ES-I3 (cell line): ENCODE data around the gene MRTFA.

Experiments
- H3K36me3 ChIP-seq: 2 replicates; pipeline ENCODE4 v1.6.1; 2013; ENCODE audit warnings: mild to moderate bottlenecking, low read length, control low read depth, moderate library complexity; ENCODE audit not compliant: insufficient read depth
- H3K4me1 ChIP-seq: 2 replicates; pipeline ENCODE4 v1.6.1; 2013; ENCODE audit warnings: mild to moderate bottlenecking, control low read depth, low read length; ENCODE audit not compliant: insufficient read depth
- H3K9ac ChIP-seq: 2 replicates; pipeline ENCODE4 v1.6.1; 2013; ENCODE audit warnings: low read depth, mild to moderate bottlenecking, low read length, moderate library complexity
- H3K9me3 ChIP-seq: 2 replicates; pipeline ENCODE4 v1.6.1; 2013; ENCODE audit warnings: mild to moderate bottlenecking, low read length, moderate library complexity; ENCODE audit not compliant: control insufficient read depth, insufficient read depth

MRTFA gene

DNA sequence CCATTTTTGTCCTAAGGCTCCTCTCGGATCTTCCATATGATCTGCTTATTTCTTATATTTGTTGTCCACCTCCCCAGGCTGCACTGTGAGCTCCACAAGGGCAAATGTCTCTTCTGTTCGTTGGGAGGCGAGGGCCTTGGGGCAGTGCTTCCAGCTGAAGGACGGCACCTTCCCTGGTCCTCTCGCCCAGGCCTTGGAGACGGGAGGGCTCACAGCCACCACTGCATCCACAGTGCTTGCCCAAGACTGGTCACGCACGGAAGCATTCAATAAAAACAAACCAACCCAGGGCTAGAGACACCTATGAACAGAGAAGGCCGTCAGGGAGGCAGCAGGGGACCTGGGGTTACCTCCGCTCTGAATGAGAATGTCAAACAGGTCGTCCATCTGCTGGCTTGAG, 219.9 kb downstream of the MRTFA start:
- H3K9me3 ChIP-seq: no peaks in the 10 kb centered on the region
- H3K4me1 ChIP-seq: no peaks in the 10 kb centered on the region
- H3K9ac ChIP-seq: no peak overlapping the region
- H3K36me3 ChIP-seq: peaks cover 12% of the 10 kb centered on the region

DNA sequence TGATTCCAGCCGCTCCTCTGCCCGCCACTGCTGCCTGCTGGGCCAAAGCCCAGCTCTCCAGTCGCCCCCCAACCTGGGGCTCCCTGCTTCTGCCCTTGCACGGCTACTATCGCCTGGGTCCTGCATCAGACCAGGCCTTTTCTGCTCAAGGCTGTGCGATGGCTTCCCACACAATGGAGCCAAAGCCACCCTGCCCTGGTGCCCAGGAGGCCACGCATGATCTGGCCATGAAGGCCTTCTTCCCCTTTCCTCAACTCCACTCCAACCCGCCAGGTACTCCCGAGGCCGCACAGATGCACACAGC, 220.3 kb downstream of the MRTFA start:
- no peak overlapping the region for H3K9ac ChIP-seq

DNA sequence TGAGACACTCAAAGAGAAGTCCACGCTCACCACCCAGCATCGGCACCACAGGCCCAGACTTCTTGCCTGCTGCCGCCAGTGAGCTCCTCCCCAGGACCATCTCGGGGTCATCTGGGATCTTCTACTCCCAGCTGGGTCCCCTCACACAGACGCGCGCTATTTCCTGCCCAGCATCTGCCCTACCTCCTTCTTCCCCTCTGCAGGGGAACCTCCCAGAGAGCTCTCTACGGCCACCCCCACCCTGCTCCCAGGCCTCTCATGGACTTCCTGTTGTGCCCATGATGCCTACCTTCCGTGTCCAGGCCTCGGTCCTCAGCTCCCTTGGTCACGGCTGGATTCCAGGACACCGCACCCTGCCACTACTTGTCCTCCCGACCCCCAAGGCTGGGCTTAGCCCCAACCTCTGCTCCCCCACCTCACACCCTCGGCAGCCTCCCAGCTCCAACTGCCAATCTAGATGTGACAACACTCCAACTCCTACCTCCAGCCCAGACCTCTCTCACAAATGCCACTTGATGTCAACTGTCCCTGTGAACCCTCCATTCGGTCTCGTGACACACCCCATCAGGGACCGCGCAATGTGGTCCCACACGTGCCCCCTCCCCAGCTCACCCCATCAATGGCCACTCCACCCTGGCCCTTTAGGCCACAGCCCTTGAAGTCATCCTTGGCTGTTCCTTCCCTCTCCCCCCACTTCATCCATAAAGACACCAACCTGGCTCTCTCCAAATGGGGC, 220.8 kb downstream of the MRTFA start:
- Histone ChIP-seq H3K9ac (no peak overlapping the region), H3K4me1 (no peaks in the 10 kb centered on the region), H3K36me3 (peaks cover 14% of the 10 kb centered on the region), H3K9me3 (no peaks in the 10 kb centered on the region)

More for the DNA sequence above, 220.3 kb downstream of the MRTFA start:
- H3K9me3 ChIP-seq: no peaks in the 10 kb centered on the region
- peaks cover 12% of the 10 kb centered on the region for H3K36me3 ChIP-seq
- no peaks in the 10 kb centered on the region for H3K4me1 ChIP-seq

DNA sequence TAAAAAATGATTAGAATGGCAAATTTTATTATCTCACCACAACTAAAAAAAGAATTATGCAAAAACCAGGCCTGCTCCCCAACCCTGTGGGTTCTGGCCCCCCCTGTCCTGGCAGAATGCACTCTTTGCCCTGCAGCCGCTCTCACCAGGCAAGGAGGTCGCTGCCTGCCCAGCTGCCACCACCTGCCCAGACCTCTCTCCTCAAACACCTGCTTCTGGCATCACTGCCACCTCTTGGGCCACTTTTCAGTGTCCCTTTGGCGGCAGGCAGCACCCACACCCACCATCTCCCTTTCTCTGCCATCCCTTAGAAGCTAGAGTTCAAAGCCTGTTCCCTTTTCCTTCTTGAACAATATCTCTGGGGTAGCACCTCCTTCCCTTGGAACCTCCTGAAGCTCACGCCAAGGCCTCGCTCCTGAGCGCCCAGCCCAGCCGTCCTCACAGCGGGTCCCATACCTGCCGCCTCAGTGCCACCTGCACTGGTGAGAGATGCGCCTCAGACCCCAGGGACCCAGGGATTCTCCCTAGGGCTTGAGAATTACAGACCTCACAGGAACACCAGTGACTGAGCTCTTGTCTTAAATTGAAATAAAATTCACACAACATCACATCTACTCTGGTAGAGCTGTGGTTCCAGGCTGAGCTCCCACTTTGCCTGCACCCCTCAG, 221.5 kb downstream of the MRTFA start:
- Histone ChIP-seq H3K9me3 (no peaks in the 10 kb centered on the region), H3K4me1 (no peaks in the 10 kb centered on the region; the same call in 1 of the 2 replicates), H3K36me3 (peaks cover 11% of the 10 kb centered on the region), H3K9ac (no peak overlapping the region)

DNA sequence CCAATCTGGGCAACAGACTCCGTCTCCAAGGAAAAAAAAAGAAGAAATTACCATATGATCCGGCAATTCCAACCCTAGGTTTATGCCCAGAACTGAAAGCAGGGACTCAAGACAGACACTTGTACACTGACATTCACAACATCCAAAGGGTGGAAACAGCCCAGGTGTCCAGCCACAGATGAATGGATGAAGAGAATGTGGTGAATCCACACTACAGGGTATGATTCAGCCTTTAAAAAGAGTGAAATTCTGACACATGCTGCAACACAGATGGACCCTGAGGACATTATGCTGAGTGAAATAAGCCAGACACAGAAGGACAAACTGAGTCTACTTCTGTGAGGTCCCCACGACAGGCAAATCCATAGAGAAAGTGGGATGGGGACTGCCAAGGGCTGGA, 222.2 kb downstream of the MRTFA start:
- H3K9me3 ChIP-seq: no peaks in the 10 kb centered on the region
- no peaks in the 10 kb centered on the region; the same call in 1 of the 2 replicates for H3K4me1 ChIP-seq
- no peak overlapping the region for H3K9ac ChIP-seq
- H3K36me3 ChIP-seq: peaks cover 11% of the 10 kb centered on the region

DNA sequence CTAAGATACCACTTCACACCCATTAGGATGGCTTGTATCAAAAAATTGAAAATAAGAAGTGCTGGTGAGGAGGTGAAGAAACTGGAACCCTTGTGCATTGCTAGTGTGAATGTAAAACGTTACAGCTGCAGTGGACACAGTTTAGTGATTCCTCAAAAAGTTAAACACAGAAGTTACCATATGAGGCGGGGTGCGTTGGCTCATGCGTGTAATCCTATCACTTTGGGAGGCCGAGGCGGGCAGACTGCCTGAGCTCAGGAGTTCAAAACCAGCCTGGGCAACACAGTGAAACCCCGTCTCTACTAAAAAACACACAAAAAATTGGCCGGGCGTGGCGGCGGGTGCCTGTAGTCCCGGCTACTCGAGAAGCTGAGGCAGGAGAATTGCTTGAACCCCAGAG, 222.6 kb downstream of the MRTFA start:
- Histone ChIP-seq H3K9ac (no peak overlapping the region), H3K9me3 (no peaks in the 10 kb centered on the region), H3K36me3 (peaks cover 11% of the 10 kb centered on the region), H3K4me1 (no peaks in the 10 kb centered on the region; the same call in 1 of the 2 replicates)

DNA sequence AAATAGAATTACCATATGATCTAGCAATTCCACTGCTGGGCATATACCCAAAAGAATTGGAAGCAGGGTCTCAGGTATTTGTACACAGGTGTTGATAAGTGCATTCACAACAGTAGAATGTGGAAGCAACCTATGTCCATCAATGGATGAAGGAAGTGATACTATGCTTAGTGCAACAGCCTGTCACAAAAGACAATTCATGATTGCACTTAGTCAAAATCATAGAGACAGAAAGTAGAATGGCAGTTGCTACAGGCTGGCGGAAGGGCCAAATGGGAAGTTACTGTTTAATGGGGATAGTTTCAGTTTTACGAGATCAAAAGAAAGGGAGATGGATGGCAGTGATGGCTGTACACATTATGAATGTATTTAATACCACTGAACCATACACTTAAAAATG, 224.1 kb downstream of the MRTFA start:
- H3K4me1 ChIP-seq: no peaks in the 10 kb centered on the region; the same call in 1 of the 2 replicates
- no peak overlapping the region for H3K9ac ChIP-seq
- peaks cover 11% of the 10 kb centered on the region for H3K36me3 ChIP-seq
- no peaks in the 10 kb centered on the region for H3K9me3 ChIP-seq

DNA sequence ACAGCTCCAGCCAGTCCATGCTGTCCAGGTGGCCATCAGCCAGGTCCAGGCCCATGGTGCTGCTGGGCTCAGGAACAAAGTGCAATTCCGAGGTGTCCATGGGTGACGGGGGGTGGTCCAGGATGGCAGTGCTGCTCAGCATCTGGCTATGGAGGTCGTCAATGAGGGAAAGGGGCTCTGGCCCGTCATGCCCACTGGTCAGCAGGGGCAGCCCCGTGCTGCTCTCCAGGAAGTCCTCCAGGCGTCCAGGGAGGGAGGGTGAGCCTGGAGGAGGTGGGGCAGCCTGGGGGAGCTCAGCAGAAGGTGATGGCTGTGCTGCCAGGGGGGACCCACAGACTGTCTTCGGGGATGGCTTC, 225.0 kb downstream of the MRTFA start:
- Histone ChIP-seq H3K36me3 (peaks cover 7% of the 10 kb centered on the region), H3K4me1 (no peaks in the 10 kb centered on the region; the same call in 1 of the 2 replicates), H3K9ac (no peak overlapping the region)

DNA sequence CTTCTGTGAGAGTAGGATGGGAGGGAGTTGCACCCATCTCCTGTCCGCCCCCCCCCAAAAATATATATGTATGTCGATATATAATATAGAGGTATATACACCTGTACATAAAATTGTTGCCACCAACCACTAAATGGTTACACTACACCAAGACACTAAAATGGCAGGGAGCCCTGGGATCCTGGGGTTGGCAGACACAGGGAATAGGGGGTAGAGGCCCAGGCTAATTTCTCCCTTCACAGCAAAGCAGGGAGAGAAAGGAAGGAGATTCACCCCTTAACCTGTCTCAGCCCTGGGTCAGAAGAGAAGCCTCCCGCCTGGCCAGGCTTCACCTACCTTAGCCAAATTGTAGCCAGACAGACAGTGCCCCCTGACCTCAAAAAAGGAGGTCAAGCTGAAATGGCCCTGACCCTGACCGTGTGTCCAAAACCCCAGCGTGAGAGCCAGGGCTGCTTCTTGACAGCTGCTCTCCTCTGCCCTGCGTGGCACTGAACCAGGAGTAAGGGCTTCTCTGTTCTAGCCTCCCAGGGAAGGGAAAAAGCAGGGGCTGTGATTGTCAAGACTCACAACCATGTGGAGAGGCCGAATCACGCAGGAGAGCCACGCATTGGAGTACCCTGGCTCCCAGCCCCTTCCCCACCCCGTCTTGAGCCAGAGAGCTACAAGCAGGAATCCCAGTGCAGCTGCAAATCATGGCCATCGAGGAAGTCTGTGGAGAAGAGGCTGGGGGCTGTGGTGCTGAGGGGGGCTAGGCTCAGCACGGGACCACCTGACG, 225.6 kb downstream of the MRTFA start:
- no peaks in the 10 kb centered on the region; the same call in 1 of the 2 replicates for H3K4me1 ChIP-seq
- H3K9ac ChIP-seq: no peak overlapping the region
- H3K36me3 ChIP-seq: peaks cover 7% of the 10 kb centered on the region
- no peaks in the 10 kb centered on the region for H3K9me3 ChIP-seq

More for the DNA sequence above, 225.0 kb downstream of the MRTFA start:
- H3K9me3 ChIP-seq: no peaks in the 10 kb centered on the region

DNA sequence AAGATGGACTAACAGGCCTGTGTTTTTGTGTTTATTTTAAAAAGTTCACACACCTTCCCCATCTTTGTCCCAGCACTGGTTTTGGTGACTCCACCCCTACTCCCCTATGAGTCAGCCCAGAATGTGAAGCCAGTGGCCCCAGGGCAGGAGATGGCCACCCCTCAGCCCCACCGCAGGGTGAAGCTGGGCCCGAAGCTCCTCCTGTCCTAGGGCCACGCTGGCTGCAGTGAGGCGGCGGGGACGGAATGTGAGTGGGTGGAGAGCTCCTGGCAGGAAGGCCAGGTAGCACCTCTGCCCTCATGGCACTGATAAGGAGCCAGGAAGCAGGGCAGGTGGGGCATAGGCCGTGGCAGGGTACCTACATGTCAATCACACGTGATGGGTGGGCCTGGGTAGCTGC, 226.2 kb downstream of the MRTFA start:
- no peaks in the 10 kb centered on the region; the same call in 1 of the 2 replicates for H3K4me1 ChIP-seq
- peaks cover 11% of the 10 kb centered on the region for H3K36me3 ChIP-seq
- H3K9me3 ChIP-seq: no peaks in the 10 kb centered on the region
- H3K9ac ChIP-seq: no peak overlapping the region

DNA sequence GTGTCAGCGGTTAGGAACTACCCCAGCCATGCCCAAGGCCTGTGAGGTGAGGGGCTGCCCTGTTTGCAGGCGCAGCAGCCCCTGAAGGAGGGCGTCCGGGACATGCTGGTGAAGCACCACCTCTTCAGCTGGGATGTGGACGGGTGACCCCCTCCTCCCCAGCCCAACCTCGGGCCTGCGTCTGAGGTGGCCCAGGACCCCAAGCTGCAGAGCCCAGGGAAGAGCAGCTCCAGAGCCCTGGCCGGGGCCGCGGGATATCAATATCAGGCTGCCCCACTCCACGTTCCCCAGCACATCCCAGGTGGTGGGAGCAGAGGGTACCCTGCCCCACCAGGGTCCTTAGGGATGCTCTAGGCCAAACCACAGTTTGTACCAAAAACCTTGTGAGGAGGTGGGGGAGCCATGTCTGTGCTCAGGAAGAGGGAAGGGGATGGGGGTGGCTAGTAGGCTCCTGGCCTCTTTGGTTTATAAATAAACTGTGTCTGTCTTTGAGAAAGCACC, 226.9 kb downstream of the MRTFA start:
- no peaks in the 10 kb centered on the region for H3K9me3 ChIP-seq
- peaks cover 11% of the 10 kb centered on the region for H3K36me3 ChIP-seq
- H3K9ac ChIP-seq: no peak overlapping the region
- H3K4me1 ChIP-seq: no peaks in the 10 kb centered on the region; the same call in 1 of the 2 replicates

DNA sequence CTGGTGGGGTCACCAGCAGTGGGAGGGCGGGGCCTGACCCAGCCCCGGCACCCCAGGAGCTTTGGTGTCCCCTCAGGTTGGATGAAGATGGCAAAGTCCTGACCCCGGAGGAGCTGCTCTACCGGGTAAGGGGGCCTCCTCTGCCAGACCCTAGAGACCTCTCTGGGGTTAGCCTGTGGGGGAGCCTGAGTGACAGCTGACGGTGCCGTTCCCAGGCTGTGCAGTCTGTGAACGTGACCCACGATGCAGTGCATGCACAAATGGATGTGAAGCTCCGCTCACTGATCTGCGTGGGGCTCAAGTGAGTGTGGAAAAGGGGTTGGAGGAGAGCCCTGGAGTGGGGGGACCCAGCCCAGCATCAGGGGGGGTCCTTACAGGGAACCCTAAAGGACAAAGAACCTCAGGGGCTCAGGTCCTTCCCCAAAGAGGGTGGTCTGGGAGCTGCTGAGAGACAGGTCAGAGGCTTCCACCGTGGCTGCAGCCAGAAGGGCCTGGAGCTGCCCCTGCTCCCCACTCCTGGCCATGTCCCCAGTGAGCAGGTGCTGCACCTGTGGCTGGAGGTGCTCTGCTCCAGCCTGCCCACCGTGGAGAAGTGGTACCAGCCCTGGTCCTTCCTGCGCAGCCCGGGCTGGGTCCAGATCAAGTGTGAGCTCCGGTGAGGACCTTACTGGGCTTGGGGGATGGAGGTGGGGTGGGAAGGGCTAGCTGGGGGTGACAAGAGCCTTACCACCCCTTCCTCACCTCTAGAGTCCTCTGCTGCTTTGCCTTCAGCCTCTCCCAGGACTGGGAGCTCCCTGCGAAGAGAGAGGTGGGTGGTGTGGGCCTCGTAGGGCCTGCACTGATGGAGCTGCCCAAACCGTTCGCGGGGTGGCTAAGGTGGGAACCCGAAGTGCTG, 227.6 kb downstream of the MRTFA start:
- H3K9ac ChIP-seq: no peak overlapping the region
- H3K36me3 ChIP-seq: peaks cover 11% of the 10 kb centered on the region
- H3K4me1 ChIP-seq: no peaks in the 10 kb centered on the region; the same call in 1 of the 2 replicates
- H3K9me3 ChIP-seq: no peaks in the 10 kb centered on the region

DNA sequence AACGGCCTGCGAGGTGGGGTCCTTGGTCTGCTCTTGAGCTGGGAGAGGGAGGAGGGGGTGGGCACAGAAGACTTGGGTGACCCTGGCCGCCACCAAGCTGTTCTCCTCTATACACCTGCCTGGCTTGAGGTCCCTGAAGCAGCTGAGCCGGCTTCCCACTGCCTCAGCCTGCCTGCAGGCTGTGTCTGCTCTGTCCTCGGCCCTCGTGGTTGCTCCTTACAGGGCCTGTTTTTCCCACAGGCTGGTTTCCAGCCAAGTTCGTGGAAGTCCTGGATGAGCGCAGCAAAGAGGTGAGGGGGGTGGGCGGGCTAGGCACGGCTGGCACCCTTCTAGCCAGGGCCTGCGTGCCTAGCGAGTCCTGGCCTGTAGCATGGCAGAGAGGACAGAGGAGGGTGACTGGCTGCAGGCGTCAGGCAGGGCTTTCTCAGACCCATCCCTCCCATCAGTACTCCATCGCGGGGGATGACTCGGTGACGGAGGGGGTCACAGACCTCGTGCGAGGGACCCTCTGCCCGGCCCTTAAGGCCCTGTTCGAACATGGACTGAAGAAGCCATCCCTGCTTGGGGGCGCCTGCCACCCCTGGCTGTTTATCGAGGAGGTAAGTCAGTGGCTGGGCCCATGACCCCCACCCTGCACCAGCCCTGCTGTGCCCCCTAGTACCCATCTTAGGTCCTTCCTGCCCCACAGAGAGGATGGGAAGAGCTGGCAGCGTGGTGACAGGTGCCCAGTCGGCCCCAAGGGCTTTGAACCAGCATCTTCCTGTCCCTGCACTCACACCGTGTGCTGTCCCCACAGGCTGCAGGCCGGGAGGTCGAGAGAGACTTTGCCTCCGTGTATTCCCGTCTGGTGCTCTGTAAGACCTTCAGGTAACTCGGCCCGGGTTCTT, 228.4 kb downstream of the MRTFA start:
- Histone ChIP-seq H3K9me3 (no peaks in the 10 kb centered on the region), H3K36me3 (peaks cover 11% of the 10 kb centered on the region), H3K4me1 (no peaks in the 10 kb centered on the region; the same call in 1 of the 2 replicates), H3K9ac (no peak overlapping the region)
